ENCODE results near the gene SPATA9. TPM values are rescaled to one million over a fixed set of nuclear protein-coding genes. Genes with fewer than 3 reads are reported as not detected.
A peak's percentile ranks its signal among the peaks of the same experiment; 100 is the strongest.

SPATA9 gene
- total and polyA plus RNA-seq, 2 of the 13 experiments (the other 11 are each of a cell fraction or from before 2014, with no cell fraction given): not detected

GRCh38 chr5:95646569-95647431, 36.0 kb downstream of the SPATA9 start, which contains the start of gene RFESD (continued):
- peak; percentile 84 for TF ChIP-seq MNT (IDR thresholded peaks at IDR 0.05)
- TF ChIP-seq DDIT3 (CRISPR knock-in tag; IDR thresholded peaks at IDR 0.05): no peak
- no peak for TF ChIP-seq MLLT10 (CRISPR knock-in tag; IDR thresholded peaks at IDR 0.05)
- peak; percentile 82 for TF ChIP-seq MEF2D (CRISPR knock-in tag; IDR thresholded peaks at IDR 0.05)
- peak; percentile 64; the same call in 1 of the 2 replicates for TF ChIP-seq MTA1 (CRISPR knock-in tag; IDR thresholded peaks at IDR 0.05; ENCODE audit: borderline replicate concordance)
- TF ChIP-seq THAP11 (CRISPR knock-in tag; IDR thresholded peaks at IDR 0.05): peak; percentile 74
- TF ChIP-seq YEATS2 (CRISPR knock-in tag; IDR thresholded peaks at IDR 0.05; ENCODE audit: borderline replicate concordance): peak; percentile 80; the same call in 1 of the 2 replicates
- peak; percentile 45 for TF ChIP-seq ZNF891 (CRISPR knock-in tag; IDR thresholded peaks at IDR 0.05)
- 0 out of 2 replicates have a peak, but pooled peaks have one; percentile 39 for TF ChIP-seq PITX1 (CRISPR knock-in tag; IDR thresholded peaks at IDR 0.05)
- no peak for TF ChIP-seq ARID2 (CRISPR knock-in tag; IDR thresholded peaks at IDR 0.05; ENCODE audit: borderline replicate concordance)
- TF ChIP-seq TP53 (CRISPR knock-in tag; conservative IDR thresholded peaks at IDR 0.05): 0 out of 2 replicates have a peak, but pooled peaks have one; percentile 11
- no peak for TF ChIP-seq ZNF512 (CRISPR knock-in tag; IDR thresholded peaks at IDR 0.05)
- no peak; the same call in 1 of the 2 replicates for TF ChIP-seq ZBTB21 (CRISPR knock-in tag; IDR thresholded peaks at IDR 0.05)
- TF ChIP-seq AGO1 (IDR thresholded peaks at IDR 0.05; ENCODE audit: low read depth, low read length, poor library complexity, severe bottlenecking): peak; percentile 30
- TF ChIP-seq ZZZ3 (CRISPR knock-in tag; IDR thresholded peaks at IDR 0.05; ENCODE audit: borderline replicate concordance): 0 out of 2 replicates have a peak, but pooled peaks have one; percentile 64
- no peak for TF ChIP-seq ZBTB25 (CRISPR knock-in tag; IDR thresholded peaks at IDR 0.05)
- TF ChIP-seq ZBTB26 (CRISPR knock-in tag; IDR thresholded peaks at IDR 0.05; ENCODE audit: borderline replicate concordance): 0 out of 2 replicates have a peak, but pooled peaks have one; percentile 1
- TF ChIP-seq ZNF691 (CRISPR knock-in tag; IDR thresholded peaks at IDR 0.05; ENCODE audit: borderline replicate concordance, low read depth): no peak
- no peak for TF ChIP-seq PRPF4 (IDR thresholded peaks at IDR 0.05; ENCODE audit: low read depth, low read length, poor library complexity, severe bottlenecking)
